ENCODE results near the gene TTC21A.

GRCh38 chr3:39106851-39107387 lies 561 bp upstream of the TTC21A start:
- no peak for TF ChIP-seq CTCF (IDR thresholded peaks at IDR 0.05; ENCODE audit: borderline replicate concordance, extremely low read depth, low read length, poor library complexity, severe bottlenecking)
- no peak for TF ChIP-seq EZH2 (IDR thresholded peaks at IDR 0.05; ENCODE audit: borderline replicate concordance, low read depth, low read length, severe bottlenecking)
